Stimulated activated CD8-positive, alpha-beta memory T cell treated with anti-CD3 and anti-CD28 coated beads, Interleukin-15, amount 100 ng/mL, for 24 hours (primary cell): Measurements from ENCODE around the gene ZNF324B.
"Not testable (repeated sequence)": the region's sequence is repeated elsewhere in the genome, so short reads cannot be mapped to it uniquely, and the experiment has no call there.

Source experiments
- DNase-seq: peaks from one replicate; pipeline ENCODE4 v3.0.0-alpha.2; 2020; ENCODE audit warnings: low read depth

ZNF324B gene

GRCh38 chr19:58451358-58452101 is at the start of gene ZNF324B:
ZNF324B (plus strand) TSS chr19:58451622; CDS start chr19:58453702, 2,080 bp downstream.
- peak; percentile 87 for DNase-seq

GRCh38 chr19:58401840-58402421 is 49.5 kb upstream of the ZNF324B start:
- no peak for DNase-seq

- DNase-seq = not testable (repeated sequence)
Observed at GRCh38 chr19:58403920-58404478, 47.4 kb upstream of the ZNF324B start.

GRCh38 chr19:58406818-58407657 is 44.4 kb upstream of the ZNF324B start:
- no peak for DNase-seq

- DNase-seq = no peak
Observed at GRCh38 chr19:58407658-58408151, 43.7 kb upstream of the ZNF324B start.

- DNase-seq = peak; percentile 87
Observed at GRCh38 chr19:58408152-58409009, 43.0 kb upstream of the ZNF324B start, which contains the start of gene ZNF584. ZNF584 (plus strand) TSS chr19:58408649; CDS start chr19:58409148, 499 bp downstream.

- DNase-seq = no peak
Observed at GRCh38 chr19:58409010-58409790, 42.2 kb upstream of the ZNF324B start.

- no peak for DNase-seq
Observed at GRCh38 chr19:58416604-58417003, 34.8 kb upstream of the ZNF324B start.

GRCh38 chr19:58417071-58417470 is 34.4 kb upstream of the ZNF324B start:
- DNase-seq = no peak

- DNase-seq = no peak
Observed at GRCh38 chr19:58428617-58429016, 22.8 kb upstream of the ZNF324B start.

- DNase-seq = no peak
Observed at GRCh38 chr19:58429745-58430144, 21.7 kb upstream of the ZNF324B start.

- DNase-seq = no peak
Observed at GRCh38 chr19:58434217-58434616, 17.2 kb upstream of the ZNF324B start.

- DNase-seq = peak; percentile 65
Observed at GRCh38 chr19:58439576-58440554, 11.6 kb upstream of the ZNF324B start, which contains the start of gene ZNF132. ZNF132 (minus strand) TSS chr19:58440153; CDS start chr19:58439821, 332 bp downstream.

GRCh38 chr19:58440556-58440955 is 10.9 kb upstream of the ZNF324B start:
- no peak for DNase-seq

- not testable (repeated sequence) for DNase-seq
Observed at GRCh38 chr19:58442986-58443385, 8.4 kb upstream of the ZNF324B start.

- not testable (repeated sequence) for DNase-seq
Observed at GRCh38 chr19:58448860-58449259, 2.6 kb upstream of the ZNF324B start.

GRCh38 chr19:58449980-58450379 is 1.4 kb upstream of the ZNF324B start:
- DNase-seq = not testable (repeated sequence)

- DNase-seq = no peak
Observed at GRCh38 chr19:58450856-58451357, 515 bp upstream of the ZNF324B start.

- no peak for DNase-seq
Observed at GRCh38 chr19:58453743-58454142, 2.3 kb downstream of the ZNF324B start.
